ENCODE results near the gene SLMAP. TPM values are rescaled to one million over a fixed set of nuclear protein-coding genes. Genes with fewer than 3 reads are reported as not detected.
"Not testable (repeated sequence)": the region's sequence is repeated elsewhere in the genome, so short reads cannot be mapped to it uniquely, and the experiment has no call there.

The SLMAP gene
- total RNA-seq, 4 donors from 2014 or later = 46.9 to 162 (median 67.9) TPM

DNA sequence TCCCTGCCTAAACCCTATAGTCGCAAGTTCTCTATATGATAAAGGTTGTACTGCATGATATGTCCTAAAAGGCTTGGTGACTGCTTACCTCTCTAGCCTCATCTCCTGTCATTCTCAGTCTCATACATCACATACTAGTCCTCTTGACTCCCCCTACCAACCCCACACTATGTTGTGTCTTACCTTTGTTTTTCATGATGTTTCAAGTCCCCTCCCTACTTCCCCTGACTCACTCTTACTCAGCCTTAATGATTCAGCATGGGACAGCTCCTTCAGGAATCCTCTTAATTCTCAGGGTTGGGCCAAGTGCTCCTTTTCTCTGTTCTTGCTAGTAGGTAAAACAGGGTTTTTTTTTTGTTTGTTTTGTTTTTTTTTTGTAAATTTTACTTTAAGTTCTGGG is 49.6 kb downstream of the SLMAP start:
- intact Hi-C loops (cut with DNase I) = no loop called here
- H3K27me3 ChIP-seq = no peaks in the 10 kb centered on the region
- 86 to 89% methylated on average over 1 of the region's 1 CpG for WGBS, 2 donors
- peak overlapping the region; percentile 55 to 87 (median 76) for H3K27ac ChIP-seq
- no peak for TF ChIP-seq POLR2A (IDR thresholded peaks at IDR 0.05)
- TF ChIP-seq, protein P1, sequence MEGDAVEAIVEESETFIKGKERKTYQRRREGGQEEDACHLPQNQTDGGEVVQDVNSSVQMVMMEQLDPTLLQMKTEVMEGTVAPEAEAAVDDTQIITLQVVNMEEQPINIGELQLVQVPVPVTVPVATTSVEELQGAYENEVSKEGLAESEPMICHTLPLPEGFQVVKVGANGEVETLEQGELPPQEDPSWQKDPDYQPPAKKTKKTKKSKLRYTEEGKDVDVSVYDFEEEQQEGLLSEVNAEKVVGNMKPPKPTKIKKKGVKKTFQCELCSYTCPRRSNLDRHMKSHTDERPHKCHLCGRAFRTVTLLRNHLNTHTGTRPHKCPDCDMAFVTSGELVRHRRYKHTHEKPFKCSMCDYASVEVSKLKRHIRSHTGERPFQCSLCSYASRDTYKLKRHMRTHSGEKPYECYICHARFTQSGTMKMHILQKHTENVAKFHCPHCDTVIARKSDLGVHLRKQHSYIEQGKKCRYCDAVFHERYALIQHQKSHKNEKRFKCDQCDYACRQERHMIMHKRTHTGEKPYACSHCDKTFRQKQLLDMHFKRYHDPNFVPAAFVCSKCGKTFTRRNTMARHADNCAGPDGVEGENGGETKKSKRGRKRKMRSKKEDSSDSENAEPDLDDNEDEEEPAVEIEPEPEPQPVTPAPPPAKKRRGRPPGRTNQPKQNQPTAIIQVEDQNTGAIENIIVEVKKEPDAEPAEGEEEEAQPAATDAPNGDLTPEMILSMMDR (IDR thresholded peaks at IDR 0.05) = no peak
- H3K9me3 ChIP-seq = no peaks in the 10 kb centered on the region
- no peak for DNase-seq
- no peaks in the 10 kb centered on the region for H3K36me3 ChIP-seq
- H3K4me1 ChIP-seq = peaks cover 36 to 83% (median 39%) of the 10 kb centered on the region in 3 donors
- H3K4me3 ChIP-seq = no peak overlapping the region

DNA sequence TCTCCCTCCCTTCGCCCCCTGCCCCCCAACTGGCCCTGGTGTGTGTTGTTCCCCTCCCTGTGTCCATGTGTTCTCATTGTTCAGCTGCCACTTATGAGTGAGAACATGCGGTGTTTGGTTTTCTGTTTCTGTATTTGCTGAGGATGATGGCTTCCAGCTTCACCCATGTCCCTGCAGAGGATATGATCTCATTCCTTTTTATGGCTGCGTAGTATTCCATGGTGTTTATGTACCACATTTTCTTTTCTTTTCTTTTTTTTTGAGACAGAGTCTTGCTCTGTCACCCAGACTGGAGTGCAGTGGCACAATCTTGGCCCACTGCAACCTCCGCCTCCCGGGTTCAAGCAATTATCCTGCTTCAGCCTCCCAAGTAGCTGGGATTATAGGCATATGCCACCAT is 50.1 kb downstream of the SLMAP start:
- 73 to 89% methylated on average over 5 of the region's 5 CpGs for WGBS, 2 donors
- Histone ChIP-seq H3K27ac (peak overlapping the region in 3 of 4 donors; percentile 69 to 87 (median 83)), H3K4me1 (peaks cover 32 to 77% (median 34%) of the 10 kb centered on the region in 3 donors)
- H3K27me3 ChIP-seq; DNase-seq; H3K36me3 ChIP-seq; intact Hi-C loops (cut with DNase I); H3K9me3 ChIP-seq; H3K4me3 ChIP-seq: not testable (repeated sequence)

- Histone ChIP-seq H3K27ac (no peak overlapping the region), H3K4me1 (peaks cover 12 to 48% (median 16%) of the 10 kb centered on the region in 3 donors), H3K27me3 (no peaks in the 10 kb centered on the region), H3K9me3 (peaks cover 0 to 3% (median 0%) of the 10 kb centered on the region in 3 donors), H3K36me3 (no peaks in the 10 kb centered on the region), H3K4me3 (no peak overlapping the region)
- intact Hi-C loops (cut with DNase I) = no loop called here
- 96 to 100% methylated on average over 2 to 4 of the region's 8 CpGs for WGBS, 2 donors
- TF ChIP-seq, protein P1 (IDR thresholded peaks at IDR 0.05) = no peak
- TF ChIP-seq POLR2A (IDR thresholded peaks at IDR 0.05) = no peak
- DNase-seq = no peak
Observed at GRCh38 chr3:57808961-57809608, 53.0 kb downstream of the SLMAP start.

DNA sequence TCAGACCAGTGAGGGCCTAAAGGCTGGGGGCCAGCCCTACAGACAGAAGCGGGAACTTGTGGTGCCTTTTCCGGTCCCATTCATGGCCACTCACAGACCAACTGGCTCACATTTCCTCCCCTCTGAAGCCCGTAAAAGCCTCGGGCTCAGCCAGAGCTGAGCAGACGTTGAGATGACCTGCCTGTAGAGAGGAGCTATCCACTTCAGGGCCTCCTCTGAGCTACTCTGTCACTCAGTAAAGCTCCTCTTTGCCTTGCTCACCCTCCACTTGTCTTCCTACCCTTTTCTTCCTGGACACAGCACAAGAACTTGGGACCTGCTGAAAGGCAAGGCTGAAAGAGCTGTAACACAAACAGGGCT is 53.5 kb downstream of the SLMAP start:
- Histone ChIP-seq H3K36me3 (no peaks in the 10 kb centered on the region), H3K9me3 (peaks cover 0 to 3% (median 0%) of the 10 kb centered on the region in 3 donors), H3K4me3 (no peak overlapping the region), H3K27ac (no peak overlapping the region), H3K27me3 (no peaks in the 10 kb centered on the region), H3K4me1 (peaks cover 7 to 46% (median 11%) of the 10 kb centered on the region in 3 donors)
- intact Hi-C loops (cut with DNase I) = no loop called here
- no peak for DNase-seq
- no peak for TF ChIP-seq POLR2A (IDR thresholded peaks at IDR 0.05)
- TF ChIP-seq, protein P1 (IDR thresholded peaks at IDR 0.05) = no peak
- 84% methylated on average over 5 of the region's 5 CpGs; no CpG with 5 or more reads in 1 of the 2 donors for WGBS, 2 donors

GRCh38 chr3:57810048-57810447 is 53.9 kb downstream of the SLMAP start:
- TF ChIP-seq, protein P1 (IDR thresholded peaks at IDR 0.05) = no peak
- TF ChIP-seq POLR2A (IDR thresholded peaks at IDR 0.05) = no peak
- no peak for DNase-seq
- Histone ChIP-seq H3K9me3 (peaks cover 0 to 3% (median 0%) of the 10 kb centered on the region in 3 donors), H3K4me3 (no peak overlapping the region), H3K27ac (no peak overlapping the region), H3K36me3 (no peaks in the 10 kb centered on the region), H3K4me1 (peaks cover 2 to 46% (median 6%) of the 10 kb centered on the region in 3 donors), H3K27me3 (no peaks in the 10 kb centered on the region)
- WGBS, 2 donors = 100% methylated on average over 1 of the region's 7 CpGs; no CpG with 5 or more reads in 1 of the 2 donors
- intact Hi-C loops (cut with DNase I) = no loop called here
